GM23338 (cell line): Measurements from ENCODE around the gene CDKL1. TPM values are rescaled to one million over a fixed set of nuclear protein-coding genes. Genes with fewer than 3 reads are reported as not detected.

Experiments
- ATAC-seq: fragments of 200-7000 bp; cut with Tn5 transposase; 3 replicates; pipeline ENCODE4 v1.9.1; 2020
- DNase-seq: peaks from one replicate; pipeline ENCODE4 v3.0.0-alpha.2; 2015; ENCODE audit warnings: low spot score
- H2AFZ ChIP-seq: fragments of 200-600 bp; sonication (generic); 2 replicates; pipeline ENCODE4 v1.8.0; 2016; ENCODE audit warnings: antibody characterized with exemption, mild to moderate bottlenecking, moderate library complexity
- H3F3A ChIP-seq: fragments of 200-600 bp; sonication (generic); replicated peaks from 2 replicates; pipeline ENCODE4 v1.8.0; 2017; ENCODE audit warnings: antibody characterized with exemption, mixed run types, low read depth
- H3K27ac ChIP-seq: fragments of 200-600 bp; sonication (generic); 2 replicates; pipeline ENCODE4 v1.6.1; 2016; ENCODE audit warnings: low read depth
- H3K27me3 ChIP-seq: fragments of 200-600 bp; sonication (generic); 2 replicates; pipeline ENCODE4 v1.8.0; 2016; ENCODE audit warnings: mild to moderate bottlenecking, mixed run types, moderate library complexity; ENCODE audit not compliant: insufficient read depth
- H3K36me3 ChIP-seq: fragments of 200-600 bp; sonication (generic); 2 replicates; pipeline ENCODE4 v1.8.0; 2016; ENCODE audit warnings: mild to moderate bottlenecking; ENCODE audit not compliant: insufficient read depth
- H3K4me1 ChIP-seq: fragments of 200-600 bp; sonication (generic); 2 replicates; pipeline ENCODE4 v1.8.0; 2016; ENCODE audit warnings: mild to moderate bottlenecking, moderate library complexity; ENCODE audit not compliant: insufficient read depth
- H3K4me2 ChIP-seq: fragments of 200-600 bp; sonication (generic); 2 replicates; pipeline ENCODE4 v1.7.1; 2017; ENCODE audit warnings: mixed run types
- H3K4me3 ChIP-seq: fragments of 200-600 bp; sonication (generic); 2 replicates; pipeline ENCODE4 v1.6.1; 2016; ENCODE audit warnings: mixed run types
- H3K79me2 ChIP-seq: fragments of 200-600 bp; sonication (generic); replicated peaks from 2 replicates; pipeline ENCODE4 v1.8.0; 2017; ENCODE audit warnings: mild to moderate bottlenecking; ENCODE audit not compliant: insufficient read depth
- H3K9me2 ChIP-seq: fragments of 200-600 bp; sonication (generic); 2 replicates; pipeline ENCODE4 v1.8.0; 2017; ENCODE audit not compliant: insufficient read depth
- H4K20me1 ChIP-seq: fragments of 200-600 bp; sonication (generic); replicated peaks from 2 replicates; pipeline ENCODE4 v1.8.0; 2017; ENCODE audit warnings: mild to moderate bottlenecking; ENCODE audit not compliant: insufficient read depth
- H3K27ac Mint-ChIP-seq: 2 replicates; pipeline ENCODE4 v1.8.0; 2020; ENCODE audit warnings: inconsistent platforms, mild to moderate bottlenecking, moderate library complexity, mixed read lengths
- H3K27me3 Mint-ChIP-seq: 3 replicates; pipeline ENCODE4 v1.8.0; 2022; ENCODE audit warnings: low read depth, mild to moderate bottlenecking, moderate library complexity, mixed read lengths, inconsistent platforms; ENCODE audit not compliant: insufficient read depth, poor library complexity
- H3K36me3 Mint-ChIP-seq: 3 replicates; pipeline ENCODE4 v1.8.0; 2021; ENCODE audit warnings: low read depth, mild to moderate bottlenecking, inconsistent platforms, moderate library complexity, mixed read lengths
- H3K4me1 Mint-ChIP-seq: 3 replicates; pipeline ENCODE4 v1.8.0; 2020; ENCODE audit warnings: mild to moderate bottlenecking, inconsistent platforms, mixed read lengths
- H3K4me3 Mint-ChIP-seq: 3 replicates; pipeline ENCODE4 v1.8.0; 2021; ENCODE audit warnings: moderate library complexity, mild to moderate bottlenecking, inconsistent platforms, mixed read lengths
- H3K9me3 Mint-ChIP-seq: 3 replicates; pipeline ENCODE4 v1.8.0; 2020; ENCODE audit warnings: moderate library complexity, mild to moderate bottlenecking, inconsistent platforms, mixed read lengths
- EZH2 ChIP-seq: fragments of 200-600 bp; sonication (generic); IDR thresholded peaks from one replicate; pipeline ENCODE4 v1.8.0; 2017; ENCODE audit warnings: antibody characterized with exemption, mild to moderate bottlenecking, low read depth; ENCODE audit not compliant: unreplicated experiment
- JUNB ChIP-seq: IDR thresholded peaks from one replicate; pipeline ENCODE4 v1.6.1; 2016; ENCODE audit warnings: antibody characterized with exemption; ENCODE audit not compliant: unreplicated experiment
- POLR2AphosphoS5 ChIP-seq: IDR thresholded peaks from 2 replicates; pipeline ENCODE4 v1.6.1; 2016; ENCODE audit warnings: antibody characterized with exemption, low read depth
- STAT1 ChIP-seq: IDR thresholded peaks from one replicate; pipeline ENCODE4 v1.6.1; 2016; ENCODE audit warnings: antibody characterized with exemption; ENCODE audit not compliant: unreplicated experiment
- ZNF114 ChIP-seq: fragments of 250-450 bp; sonication (Bioruptor Pico); IDR thresholded peaks from 2 replicates; pipeline ENCODE4 v1.5.0; 2020; ENCODE audit warnings: mild to moderate bottlenecking, moderate library complexity
- ZNF331 ChIP-seq: fragments of 250-450 bp; sonication (Bioruptor Pico); IDR thresholded peaks from 2 replicates; pipeline ENCODE4 v1.5.0; 2020; ENCODE audit warnings: low read depth, mild to moderate bottlenecking, moderate library complexity
- polyA plus RNA-seq: library from polyadenylated mRNA; unstranded; fragments of >200 nt; fragmentation: Nextera tagmentation; extraction: Ambion mirVana; gene quantifications from 2 replicates; pipeline ENCODE4 v1.2.1, GENCODE V29; 2016
- total RNA-seq: library from RNA; depleted of rRNA; stranded (reverse); fragments of >200 nt; shearing (Covaris generic); gene quantifications from 2 replicates; pipeline ENCODE4 v1.2.3, GENCODE V29; 2014
- TF ChIP-seq, protein P1 (sequence below), 2 experiments: fragments of 200-600 bp in 1 of 2; sonication (generic) in 1 of 2; conservative IDR thresholded peaks; 2 replicates each; pipeline versions ENCODE4 v1.5.1 to v1.6.1; 2016 to 2017; ENCODE audit warnings: antibody characterized with exemption in 2 of 2, low read depth in 2 of 2, mild to moderate bottlenecking in 2 of 2, moderate library complexity in 1 of 2
- TF ChIP-seq, protein P2 (sequence below): IDR thresholded peaks from one replicate; pipeline ENCODE4 v1.6.1; 2018; ENCODE audit warnings: antibody characterized with exemption; ENCODE audit not compliant: unreplicated experiment
- TF ChIP-seq, protein P3 (sequence below): fragments of 250-450 bp; sonication (Bioruptor Pico); IDR thresholded peaks from 2 replicates; pipeline ENCODE4 v1.5.0; 2020; ENCODE audit warnings: mild to moderate bottlenecking, moderate library complexity

Gene CDKL1
- total and polyA plus RNA-seq, 2 experiments from 2014 or later: 0.52 TPM

DNA sequence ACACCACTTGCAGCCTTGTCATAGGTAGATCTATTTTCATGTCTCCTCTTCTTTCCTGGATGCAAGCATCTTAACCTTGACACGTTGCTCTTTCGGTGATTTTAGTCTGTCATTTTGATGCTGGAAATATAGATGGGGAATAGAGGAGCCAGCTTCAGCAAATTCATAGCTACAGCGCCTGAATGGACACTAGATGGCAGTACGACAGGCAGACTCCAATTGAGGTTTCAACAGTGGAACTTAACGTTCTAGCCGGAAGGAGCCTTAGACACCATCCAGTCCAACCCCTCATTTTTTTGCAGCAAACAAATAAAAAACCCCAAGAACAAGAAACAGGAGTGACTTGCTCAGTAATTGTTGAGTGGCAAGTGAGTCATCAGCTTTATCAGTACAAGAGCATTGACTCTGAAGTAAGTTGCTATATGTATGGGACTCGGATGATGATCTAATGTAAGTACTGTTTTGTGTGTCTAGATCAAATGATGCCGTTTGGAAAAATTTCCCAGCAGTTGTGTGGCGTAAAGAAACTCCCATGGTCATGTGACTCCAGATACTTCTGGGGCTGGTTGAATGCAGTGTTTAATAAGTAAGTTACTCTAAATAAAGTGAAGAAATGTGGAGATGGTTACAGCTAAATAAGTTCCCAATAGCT is 75.5 kb downstream of the CDKL1 start:
- Mint-ChIP-seq H3K9me3 (peaks cover 2% of the 10 kb centered on the region), H3K27ac (no peak overlapping the region), H3K27me3 (peaks cover 3% of the 10 kb centered on the region), H3K4me3 (no peak overlapping the region), H3K4me1 (peaks cover 4% of the 10 kb centered on the region; the same call in 1 of the 3 replicates), H3K36me3 (peaks cover 28% of the 10 kb centered on the region)
- no peak overlapping the region for H3K4me3 ChIP-seq
- TF ChIP-seq, protein P1, sequence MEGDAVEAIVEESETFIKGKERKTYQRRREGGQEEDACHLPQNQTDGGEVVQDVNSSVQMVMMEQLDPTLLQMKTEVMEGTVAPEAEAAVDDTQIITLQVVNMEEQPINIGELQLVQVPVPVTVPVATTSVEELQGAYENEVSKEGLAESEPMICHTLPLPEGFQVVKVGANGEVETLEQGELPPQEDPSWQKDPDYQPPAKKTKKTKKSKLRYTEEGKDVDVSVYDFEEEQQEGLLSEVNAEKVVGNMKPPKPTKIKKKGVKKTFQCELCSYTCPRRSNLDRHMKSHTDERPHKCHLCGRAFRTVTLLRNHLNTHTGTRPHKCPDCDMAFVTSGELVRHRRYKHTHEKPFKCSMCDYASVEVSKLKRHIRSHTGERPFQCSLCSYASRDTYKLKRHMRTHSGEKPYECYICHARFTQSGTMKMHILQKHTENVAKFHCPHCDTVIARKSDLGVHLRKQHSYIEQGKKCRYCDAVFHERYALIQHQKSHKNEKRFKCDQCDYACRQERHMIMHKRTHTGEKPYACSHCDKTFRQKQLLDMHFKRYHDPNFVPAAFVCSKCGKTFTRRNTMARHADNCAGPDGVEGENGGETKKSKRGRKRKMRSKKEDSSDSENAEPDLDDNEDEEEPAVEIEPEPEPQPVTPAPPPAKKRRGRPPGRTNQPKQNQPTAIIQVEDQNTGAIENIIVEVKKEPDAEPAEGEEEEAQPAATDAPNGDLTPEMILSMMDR (conservative IDR thresholded peaks at IDR 0.05; ENCODE audit: low read depth in 2 of 2): peak; percentile 86 to 90
- no peak for TF ChIP-seq ZNF114 (CRISPR knock-in tag)
- H4K20me1 ChIP-seq: no peaks in the 10 kb centered on the region
- no peaks in the 10 kb centered on the region for H3F3A ChIP-seq
- peak; percentile 95 for ATAC-seq
- peaks cover 21% of the 10 kb centered on the region for H3K79me2 ChIP-seq
- no peaks in the 10 kb centered on the region for H3K4me1 ChIP-seq
- peak; percentile 84 for DNase-seq
- H3K4me2 ChIP-seq: no peak overlapping the region
- no peak overlapping the region for H2AFZ ChIP-seq
- H3K36me3 ChIP-seq: peaks cover 11% of the 10 kb centered on the region; the same call in 1 of the 2 replicates
- no peak overlapping the region for H3K27ac ChIP-seq
- H3K9me2 ChIP-seq: no peaks in the 10 kb centered on the region
- no peaks in the 10 kb centered on the region for H3K27me3 ChIP-seq

DNA sequence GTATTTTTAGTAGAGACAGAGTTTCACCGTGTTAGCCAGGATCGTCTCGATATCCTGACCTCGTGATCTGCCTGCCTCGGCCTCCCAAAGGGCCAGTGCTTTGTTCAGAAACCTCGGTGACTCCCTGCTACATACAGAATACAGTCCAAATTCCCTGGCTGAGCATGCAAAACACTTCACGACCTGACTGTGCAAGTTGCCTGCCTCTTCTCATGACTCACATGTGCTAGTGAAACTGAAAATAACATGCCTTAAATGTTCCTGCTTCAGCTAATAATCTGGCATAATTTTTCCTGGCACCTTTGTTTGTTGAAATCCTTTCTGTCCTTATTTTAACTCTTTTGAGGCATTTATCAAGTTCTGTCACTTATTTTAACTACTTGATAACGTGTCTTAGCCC is 76.4 kb downstream of the CDKL1 start:
- no peak overlapping the region for H2AFZ ChIP-seq
- no peak overlapping the region for H3K4me2 ChIP-seq
- TF ChIP-seq ZNF114 (CRISPR knock-in tag) (no peak), EZH2 (no peak), JUNB (no peak), STAT1 (no peak), ZNF331 (CRISPR knock-in tag) (no peak), POLR2AphosphoS5 (no peak)
- TF ChIP-seq, protein P2, sequence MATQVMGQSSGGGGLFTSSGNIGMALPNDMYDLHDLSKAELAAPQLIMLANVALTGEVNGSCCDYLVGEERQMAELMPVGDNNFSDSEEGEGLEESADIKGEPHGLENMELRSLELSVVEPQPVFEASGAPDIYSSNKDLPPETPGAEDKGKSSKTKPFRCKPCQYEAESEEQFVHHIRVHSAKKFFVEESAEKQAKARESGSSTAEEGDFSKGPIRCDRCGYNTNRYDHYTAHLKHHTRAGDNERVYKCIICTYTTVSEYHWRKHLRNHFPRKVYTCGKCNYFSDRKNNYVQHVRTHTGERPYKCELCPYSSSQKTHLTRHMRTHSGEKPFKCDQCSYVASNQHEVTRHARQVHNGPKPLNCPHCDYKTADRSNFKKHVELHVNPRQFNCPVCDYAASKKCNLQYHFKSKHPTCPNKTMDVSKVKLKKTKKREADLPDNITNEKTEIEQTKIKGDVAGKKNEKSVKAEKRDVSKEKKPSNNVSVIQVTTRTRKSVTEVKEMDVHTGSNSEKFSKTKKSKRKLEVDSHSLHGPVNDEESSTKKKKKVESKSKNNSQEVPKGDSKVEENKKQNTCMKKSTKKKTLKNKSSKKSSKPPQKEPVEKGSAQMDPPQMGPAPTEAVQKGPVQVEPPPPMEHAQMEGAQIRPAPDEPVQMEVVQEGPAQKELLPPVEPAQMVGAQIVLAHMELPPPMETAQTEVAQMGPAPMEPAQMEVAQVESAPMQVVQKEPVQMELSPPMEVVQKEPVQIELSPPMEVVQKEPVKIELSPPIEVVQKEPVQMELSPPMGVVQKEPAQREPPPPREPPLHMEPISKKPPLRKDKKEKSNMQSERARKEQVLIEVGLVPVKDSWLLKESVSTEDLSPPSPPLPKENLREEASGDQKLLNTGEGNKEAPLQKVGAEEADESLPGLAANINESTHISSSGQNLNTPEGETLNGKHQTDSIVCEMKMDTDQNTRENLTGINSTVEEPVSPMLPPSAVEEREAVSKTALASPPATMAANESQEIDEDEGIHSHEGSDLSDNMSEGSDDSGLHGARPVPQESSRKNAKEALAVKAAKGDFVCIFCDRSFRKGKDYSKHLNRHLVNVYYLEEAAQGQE: no peak
- TF ChIP-seq, protein P3, sequence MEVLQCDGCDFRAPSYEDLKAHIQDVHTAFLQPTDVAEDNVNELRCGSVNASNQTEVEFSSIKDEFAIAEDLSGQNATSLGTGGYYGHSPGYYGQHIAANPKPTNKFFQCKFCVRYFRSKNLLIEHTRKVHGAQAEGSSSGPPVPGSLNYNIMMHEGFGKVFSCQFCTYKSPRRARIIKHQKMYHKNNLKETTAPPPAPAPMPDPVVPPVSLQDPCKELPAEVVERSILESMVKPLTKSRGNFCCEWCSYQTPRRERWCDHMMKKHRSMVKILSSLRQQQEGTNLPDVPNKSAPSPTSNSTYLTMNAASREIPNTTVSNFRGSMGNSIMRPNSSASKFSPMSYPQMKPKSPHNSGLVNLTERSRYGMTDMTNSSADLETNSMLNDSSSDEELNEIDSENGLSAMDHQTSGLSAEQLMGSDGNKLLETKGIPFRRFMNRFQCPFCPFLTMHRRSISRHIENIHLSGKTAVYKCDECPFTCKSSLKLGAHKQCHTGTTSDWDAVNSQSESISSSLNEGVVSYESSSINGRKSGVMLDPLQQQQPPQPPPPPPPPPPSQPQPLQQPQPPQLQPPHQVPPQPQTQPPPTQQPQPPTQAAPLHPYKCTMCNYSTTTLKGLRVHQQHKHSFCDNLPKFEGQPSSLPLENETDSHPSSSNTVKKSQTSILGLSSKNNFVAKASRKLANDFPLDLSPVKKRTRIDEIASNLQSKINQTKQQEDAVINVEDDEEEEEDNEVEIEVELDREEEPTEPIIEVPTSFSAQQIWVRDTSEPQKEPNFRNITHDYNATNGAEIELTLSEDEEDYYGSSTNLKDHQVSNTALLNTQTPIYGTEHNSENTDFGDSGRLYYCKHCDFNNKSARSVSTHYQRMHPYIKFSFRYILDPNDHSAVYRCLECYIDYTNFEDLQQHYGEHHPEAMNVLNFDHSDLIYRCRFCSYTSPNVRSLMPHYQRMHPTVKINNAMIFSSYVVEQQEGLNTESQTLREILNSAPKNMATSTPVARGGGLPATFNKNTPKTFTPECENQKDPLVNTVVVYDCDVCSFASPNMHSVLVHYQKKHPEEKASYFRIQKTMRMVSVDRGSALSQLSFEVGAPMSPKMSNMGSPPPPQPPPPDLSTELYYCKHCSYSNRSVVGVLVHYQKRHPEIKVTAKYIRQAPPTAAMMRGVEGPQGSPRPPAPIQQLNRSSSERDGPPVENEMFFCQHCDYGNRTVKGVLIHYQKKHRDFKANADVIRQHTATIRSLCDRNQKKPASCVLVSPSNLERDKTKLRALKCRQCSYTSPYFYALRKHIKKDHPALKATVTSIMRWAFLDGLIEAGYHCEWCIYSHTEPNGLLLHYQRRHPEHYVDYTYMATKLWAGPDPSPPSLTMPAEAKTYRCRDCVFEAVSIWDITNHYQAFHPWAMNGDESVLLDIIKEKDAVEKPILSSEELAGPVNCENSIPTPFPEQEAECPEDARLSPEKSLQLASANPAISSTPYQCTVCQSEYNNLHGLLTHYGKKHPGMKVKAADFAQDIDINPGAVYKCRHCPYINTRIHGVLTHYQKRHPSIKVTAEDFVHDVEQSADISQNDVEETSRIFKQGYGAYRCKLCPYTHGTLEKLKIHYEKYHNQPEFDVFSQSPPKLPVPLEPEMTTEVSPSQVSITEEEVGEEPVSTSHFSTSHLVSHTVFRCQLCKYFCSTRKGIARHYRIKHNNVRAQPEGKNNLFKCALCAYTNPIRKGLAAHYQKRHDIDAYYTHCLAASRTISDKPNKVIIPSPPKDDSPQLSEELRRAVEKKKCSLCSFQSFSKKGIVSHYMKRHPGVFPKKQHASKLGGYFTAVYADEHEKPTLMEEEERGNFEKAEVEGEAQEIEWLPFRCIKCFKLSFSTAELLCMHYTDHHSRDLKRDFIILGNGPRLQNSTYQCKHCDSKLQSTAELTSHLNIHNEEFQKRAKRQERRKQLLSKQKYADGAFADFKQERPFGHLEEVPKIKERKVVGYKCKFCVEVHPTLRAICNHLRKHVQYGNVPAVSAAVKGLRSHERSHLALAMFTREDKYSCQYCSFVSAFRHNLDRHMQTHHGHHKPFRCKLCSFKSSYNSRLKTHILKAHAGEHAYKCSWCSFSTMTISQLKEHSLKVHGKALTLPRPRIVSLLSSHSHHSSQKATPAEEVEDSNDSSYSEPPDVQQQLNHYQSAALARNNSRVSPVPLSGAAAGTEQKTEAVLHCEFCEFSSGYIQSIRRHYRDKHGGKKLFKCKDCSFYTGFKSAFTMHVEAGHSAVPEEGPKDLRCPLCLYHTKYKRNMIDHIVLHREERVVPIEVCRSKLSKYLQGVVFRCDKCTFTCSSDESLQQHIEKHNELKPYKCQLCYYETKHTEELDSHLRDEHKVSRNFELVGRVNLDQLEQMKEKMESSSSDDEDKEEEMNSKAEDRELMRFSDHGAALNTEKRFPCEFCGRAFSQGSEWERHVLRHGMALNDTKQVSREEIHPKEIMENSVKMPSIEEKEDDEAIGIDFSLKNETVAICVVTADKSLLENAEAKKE (CRISPR knock-in tag): no peak
- Mint-ChIP-seq H3K36me3 (peaks cover 30% of the 10 kb centered on the region), H3K27ac (no peak overlapping the region), H3K4me3 (no peak overlapping the region), H3K9me3 (peaks cover 8% of the 10 kb centered on the region), H3K4me1 (peaks cover 4% of the 10 kb centered on the region; the same call in 1 of the 3 replicates), H3K27me3 (peaks cover 3% of the 10 kb centered on the region)
- no peaks in the 10 kb centered on the region for H4K20me1 ChIP-seq
- no peaks in the 10 kb centered on the region for H3K4me1 ChIP-seq
- no peaks in the 10 kb centered on the region for H3F3A ChIP-seq
- no peak for DNase-seq
- no peak for ATAC-seq
- 0 out of 2 replicates have a peak, but pooled peaks cover 9% of the 10 kb centered on the region for H3K36me3 ChIP-seq
- H3K27ac ChIP-seq: no peak overlapping the region
- H3K27me3 ChIP-seq: no peaks in the 10 kb centered on the region
- peaks cover 25% of the 10 kb centered on the region for H3K79me2 ChIP-seq
- H3K9me2 ChIP-seq: no peaks in the 10 kb centered on the region
- no peak overlapping the region for H3K4me3 ChIP-seq
